PC-3 (cell line): ENCODE results near the gene PPP2R1B.

Source experiments
- CTCF ChIP-seq: fragments of 300-600 bp; sonication (generic); conservative IDR thresholded peaks from 2 replicates; pipeline ENCODE4 v1.5.1; 2017; ENCODE audit warnings: antibody characterized with exemption, low read depth, mild to moderate bottlenecking, low read length
- EZH2 ChIP-seq: fragments of 300-600 bp; sonication (generic); IDR thresholded peaks from one replicate; pipeline ENCODE4 v1.6.1; 2017; ENCODE audit warnings: antibody characterized with exemption, mild to moderate bottlenecking, low read length; ENCODE audit not compliant: unreplicated experiment
- EZH2phosphoT487 ChIP-seq: fragments of 300-600 bp; sonication (generic); IDR thresholded peaks from 2 replicates; pipeline ENCODE4 v1.6.1; 2018; ENCODE audit warnings: mild to moderate bottlenecking, antibody characterized with exemption, low read length, borderline replicate concordance

- no peak for TF ChIP-seq CTCF
- TF ChIP-seq EZH2 = no peak
- no peak for TF ChIP-seq EZH2phosphoT487
Observed at GRCh38 chr11:111764621-111765020, 1.6 kb downstream of the PPP2R1B start.
